HG03108 (cell line): ENCODE measurements around the gene GGNBP2.

Experiments used
- ATAC-seq: cut with Tn5 transposase; IDR thresholded peaks from one replicate; pipeline ENCODE4 v1.9.1; 2021; ENCODE audit warnings: moderate library complexity; ENCODE audit not compliant: unreplicated experiment

GGNBP2 gene

DNA sequence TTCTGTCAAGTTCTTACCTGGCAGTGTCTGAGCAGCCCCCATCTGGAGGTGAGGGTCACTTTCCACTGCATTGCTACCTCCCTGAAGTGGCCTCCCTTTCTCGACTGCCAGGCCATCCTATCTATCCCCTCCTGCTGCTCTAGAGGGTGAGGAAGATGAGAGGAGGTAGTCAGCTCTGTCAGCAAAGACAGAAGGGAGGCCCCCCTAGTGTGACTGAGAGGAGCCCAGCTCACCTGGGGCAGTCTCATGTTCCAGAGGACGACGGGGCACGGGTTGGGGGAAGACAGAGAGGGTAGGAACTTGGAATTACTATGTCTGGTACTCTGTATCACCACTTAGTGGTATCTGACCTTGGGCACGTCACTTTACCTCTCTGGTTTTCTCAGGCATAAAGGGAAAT lies 32.1 kb upstream of the GGNBP2 start:
- no peak for ATAC-seq

DNA sequence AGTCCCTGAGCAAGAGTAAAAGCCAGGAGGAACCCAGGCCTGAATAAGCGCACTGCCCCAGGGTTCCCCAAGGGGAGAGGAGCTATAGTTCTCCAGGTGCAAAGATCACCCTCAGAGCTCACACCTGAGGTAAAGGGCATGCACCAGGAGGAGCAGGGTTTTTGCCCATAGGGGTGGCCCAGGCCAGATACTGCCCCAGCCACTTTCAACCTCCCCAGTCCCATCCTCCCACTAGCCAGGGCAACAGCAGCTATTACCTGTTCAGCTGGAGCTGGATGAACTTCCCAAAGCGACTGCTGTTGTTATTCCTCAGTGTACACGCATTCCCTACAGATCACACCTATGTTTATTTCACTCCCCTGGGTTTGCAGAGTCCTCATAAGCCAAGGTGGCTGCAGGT lies 29.9 kb upstream of the GGNBP2 start:
- ATAC-seq: no peak

DNA sequence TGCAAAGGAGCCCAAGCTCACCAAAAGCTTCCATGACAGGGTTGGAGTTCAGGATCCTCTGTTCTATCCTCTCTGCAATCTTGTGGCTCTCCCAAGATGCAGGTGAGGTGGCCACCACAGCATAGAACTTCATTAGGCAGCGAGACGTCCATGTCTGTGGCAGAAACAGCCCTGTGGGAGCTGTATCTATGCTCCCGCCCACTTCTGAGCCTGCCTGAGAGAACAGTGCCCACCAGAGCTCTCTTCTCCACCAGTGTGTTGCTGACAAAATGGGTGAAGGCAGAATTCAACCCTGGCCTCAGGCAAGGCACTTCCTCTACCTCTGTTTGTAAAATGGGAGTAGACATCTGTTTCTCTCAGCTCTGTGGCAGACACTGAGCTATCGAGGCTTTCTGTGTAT lies 28.9 kb upstream of the GGNBP2 start:
- ATAC-seq: no peak

DNA sequence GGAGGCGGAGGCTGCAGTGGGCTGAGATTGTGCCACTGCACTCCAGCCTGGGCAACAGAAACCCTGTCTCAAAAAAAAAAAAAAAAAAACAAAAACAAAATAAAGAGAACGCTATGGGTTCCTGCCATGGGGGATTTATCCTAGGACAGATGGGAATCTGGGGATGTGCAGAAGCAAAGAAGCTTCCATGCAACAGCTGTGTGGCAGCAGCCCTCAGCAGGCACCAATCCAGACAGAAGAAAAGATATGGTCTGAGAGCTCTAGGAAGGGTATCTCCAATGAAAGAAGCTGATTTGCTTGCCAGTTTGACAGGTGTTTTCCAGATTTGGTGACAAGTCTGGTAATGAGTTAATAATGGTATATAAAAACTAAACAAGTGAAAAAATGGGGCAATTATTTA lies 21.6 kb upstream of the GGNBP2 start:
- ATAC-seq: no peak

DNA sequence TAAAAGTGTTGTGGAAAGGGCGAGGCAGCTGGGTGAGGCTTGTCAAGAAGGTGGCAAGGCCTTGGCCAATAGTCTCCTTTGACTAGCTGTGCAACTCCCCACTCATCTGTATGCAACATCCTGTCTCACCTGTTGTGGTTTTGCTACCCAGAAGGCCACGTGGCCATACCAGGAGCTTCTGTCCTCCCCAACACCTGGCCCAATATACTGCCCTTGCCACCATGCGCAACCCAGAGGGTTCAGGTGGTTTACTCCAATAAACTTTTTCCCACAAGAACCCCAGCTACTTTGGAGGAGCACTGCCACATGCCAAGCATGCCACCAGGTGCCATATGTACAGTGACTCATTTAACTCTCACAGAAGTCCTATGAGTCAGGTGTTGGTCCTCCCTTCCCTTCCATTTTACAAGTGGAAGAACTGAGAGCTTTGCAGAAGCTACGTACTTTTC lies 20.3 kb upstream of the GGNBP2 start:
- no peak for ATAC-seq

DNA sequence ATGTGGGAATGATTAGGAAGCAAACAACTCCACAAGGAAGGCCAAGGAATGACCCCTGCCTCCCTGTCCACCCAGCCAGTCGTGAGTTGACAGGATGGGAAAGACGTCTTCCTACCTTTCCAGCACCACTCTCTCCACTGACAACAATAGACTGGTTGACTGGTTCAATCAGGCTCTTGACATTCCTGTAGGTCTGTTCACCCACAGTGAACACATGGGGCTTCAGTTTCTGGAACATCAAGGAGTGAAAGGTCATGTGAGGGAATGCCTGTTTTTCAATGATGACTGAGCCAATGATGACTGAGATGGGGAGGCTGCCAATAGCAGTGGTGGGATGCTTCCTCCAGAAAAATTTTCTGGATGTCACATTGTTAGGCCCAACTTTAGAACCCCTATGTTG lies 19.6 kb upstream of the GGNBP2 start:
- no peak for ATAC-seq

DNA sequence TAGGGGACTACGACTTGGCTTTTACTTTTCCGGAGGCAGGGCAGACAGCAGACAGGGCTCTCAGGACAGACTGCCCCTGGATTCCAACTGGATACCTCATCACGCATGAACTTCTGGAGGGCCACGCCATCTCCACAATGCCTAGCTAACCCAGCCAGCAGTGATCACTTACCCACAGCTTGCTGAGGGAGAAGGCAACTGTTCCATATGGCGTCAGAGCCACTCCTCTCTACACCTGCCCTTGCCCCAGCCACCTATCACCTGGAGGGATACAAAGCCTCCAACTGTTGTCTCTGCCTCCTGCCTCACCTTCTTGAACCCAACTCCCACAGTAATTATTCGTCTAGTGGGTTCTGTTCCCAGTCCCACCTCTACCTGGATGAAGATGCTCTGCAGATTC lies 18.8 kb upstream of the GGNBP2 start:
- no peak for ATAC-seq

DNA sequence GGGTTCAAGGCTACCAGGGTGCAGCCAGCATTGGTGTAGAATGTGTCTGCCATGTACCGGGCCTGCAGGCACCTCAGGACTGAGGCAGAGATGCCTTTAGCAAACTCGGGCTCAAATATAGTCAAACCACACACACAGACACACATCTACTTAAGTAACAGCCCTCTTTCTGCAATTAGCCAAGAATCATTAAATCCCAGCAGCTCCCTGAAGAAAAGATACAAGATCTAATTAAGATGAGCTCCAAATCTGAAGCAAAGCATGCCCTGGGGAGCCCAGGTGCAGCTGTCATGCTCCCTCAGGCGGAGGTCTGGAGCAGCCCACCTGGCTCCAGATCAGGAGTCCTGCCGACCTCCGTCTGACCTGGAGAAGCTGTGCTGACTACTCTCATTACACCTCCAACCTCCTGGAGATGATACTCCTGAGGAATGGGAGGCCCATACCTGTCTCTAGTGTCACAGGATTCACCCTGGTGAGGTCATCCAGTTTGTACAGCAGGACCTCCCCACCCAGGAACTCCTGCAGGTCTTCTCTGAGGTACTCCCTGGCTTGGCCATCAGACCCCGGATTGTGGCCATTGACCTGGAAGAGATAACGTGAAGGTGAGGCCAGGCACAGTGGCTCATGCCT lies 17.0 kb upstream of the GGNBP2 start:
- no peak for ATAC-seq

DNA sequence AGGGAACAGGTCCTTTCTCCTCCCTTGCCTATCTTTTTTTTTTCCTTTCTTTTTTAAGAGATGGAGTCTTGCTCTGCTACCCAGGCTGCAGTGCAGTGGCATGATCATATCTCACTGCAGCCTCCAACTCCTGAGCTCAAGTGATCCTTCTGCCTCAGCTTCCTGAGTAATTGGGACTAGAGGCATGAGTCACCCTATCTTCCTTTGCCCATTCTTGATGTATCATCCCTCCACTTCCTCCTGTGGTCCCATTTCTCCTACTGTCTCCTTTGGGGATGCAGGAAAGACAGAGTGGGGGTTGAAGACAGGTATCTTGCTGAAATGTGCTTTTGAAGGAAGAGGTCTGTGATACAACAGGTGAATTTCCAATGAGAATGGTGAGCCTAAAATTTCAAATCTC lies 15.6 kb upstream of the GGNBP2 start:
- ATAC-seq: no peak

DNA sequence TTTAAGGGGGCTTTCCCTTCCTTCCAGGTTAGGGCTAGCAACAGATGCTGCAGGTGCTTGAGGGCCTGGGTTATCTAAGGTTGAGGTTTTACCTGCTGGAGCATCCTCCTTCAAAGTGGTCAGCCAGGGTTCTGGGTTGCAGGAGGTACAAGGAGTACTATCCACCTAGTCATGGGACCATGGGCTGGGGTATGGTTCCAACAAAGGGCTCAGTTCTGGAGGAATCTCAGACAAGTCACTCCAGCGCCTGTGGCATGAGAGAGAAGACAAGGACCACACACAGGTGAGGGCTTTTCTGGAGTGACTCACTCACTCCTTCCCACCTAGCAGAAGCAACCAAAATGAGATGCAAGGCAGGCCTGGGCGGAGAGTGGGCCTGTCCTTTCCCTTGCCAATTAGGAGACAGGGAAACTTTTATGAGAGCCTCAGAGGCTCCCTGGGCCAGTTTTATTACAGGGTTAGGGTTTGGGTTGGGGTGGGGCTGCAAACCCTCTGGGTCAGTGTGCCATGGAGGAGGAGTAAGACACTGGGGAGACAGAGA lies 12.2 kb upstream of the GGNBP2 start:
- no peak for ATAC-seq

DNA sequence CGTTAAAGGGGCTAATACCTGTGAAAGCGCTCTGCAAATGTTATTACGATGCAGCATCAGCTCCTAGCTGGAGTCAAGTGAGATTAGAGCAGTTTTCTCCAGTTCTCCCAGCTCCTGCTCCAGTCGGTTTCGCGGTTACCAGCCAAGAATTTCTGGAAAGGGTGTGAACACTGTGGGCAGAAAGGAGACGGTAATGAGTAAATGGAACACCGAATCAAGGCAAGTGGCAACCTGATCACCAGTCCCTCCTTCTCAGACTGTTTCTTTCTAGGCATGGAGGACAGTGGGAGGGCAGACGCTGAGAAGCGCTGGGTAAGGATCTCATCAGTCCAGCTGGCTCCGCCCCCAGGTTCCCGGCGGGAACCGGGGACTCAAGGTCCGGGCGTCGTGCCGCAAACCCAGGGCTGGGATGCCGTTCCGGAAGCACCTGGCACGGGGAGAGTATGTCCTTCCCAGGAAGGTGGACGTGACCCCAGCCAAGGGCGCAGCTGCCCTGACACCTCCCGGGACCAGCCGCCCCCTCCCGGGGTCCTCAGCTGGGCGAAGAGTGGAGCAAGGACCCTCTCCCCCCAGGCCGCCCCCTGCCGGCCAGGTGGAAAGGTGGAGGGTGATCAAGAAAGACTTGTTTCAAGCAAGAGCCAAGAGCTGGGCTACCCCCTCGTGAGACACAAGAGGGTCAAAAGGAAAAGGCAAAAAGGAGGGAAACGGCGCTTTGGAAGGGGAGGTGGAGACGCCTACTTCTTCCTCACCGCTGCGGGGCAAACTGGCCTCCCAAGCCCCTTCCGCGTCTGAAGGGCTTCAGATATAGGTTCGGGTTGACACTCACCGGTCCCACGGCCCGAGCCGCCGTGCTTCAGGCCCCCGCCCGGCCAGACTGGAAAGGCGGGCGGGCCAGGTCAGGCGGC lies 10.5 kb upstream of the GGNBP2 start:
- peak; percentile 24 for ATAC-seq

DNA sequence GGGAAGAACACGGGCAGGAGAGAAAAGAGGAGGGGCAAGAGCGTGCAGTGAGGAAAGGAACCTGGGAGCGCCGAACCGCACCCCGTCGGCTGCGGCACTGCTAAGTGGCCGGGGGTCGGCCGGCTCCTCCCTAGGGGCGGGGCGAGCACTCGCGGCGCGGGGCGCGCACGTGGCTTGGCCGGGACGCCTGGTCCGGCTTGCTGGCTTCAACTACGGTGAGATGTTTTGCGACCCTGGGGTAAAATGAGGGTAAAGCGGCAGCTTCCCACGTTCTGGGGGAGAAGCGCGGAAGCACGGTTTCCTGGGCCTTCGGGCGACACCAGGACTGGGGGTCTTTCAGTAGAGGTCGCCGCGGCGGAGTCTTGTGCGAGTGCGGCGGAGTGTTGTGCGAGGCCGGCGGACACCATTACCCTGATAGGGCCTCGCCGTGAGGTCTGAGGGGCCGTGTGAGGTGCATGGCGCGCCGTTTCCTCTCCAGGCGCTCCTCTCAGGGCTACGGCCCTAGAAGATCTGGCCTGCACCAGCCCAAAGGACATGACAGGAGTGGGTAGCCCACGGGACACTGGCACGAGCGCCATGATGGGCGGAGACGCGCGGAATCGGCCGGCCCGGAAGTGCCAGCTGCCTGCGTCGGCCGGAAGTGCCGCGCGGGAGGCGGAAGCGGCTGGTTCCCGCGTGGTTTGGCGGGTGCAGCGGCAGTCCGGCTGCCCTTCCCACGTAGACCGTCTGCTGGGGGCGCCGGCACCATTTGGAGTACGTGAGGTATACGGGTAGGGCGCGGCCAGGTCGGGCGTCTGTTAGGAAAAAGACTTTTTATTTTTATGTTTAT lies 9.7 kb upstream of the GGNBP2 start, which contains the start of the genes MYO19 and PIGW:
MYO19 (minus strand) TSS at position 29 of the 829 bp plus-strand sequence. CDS start 2,330 bp downstream, outside the sequence.
PIGW (plus strand) TSS at position 148 of the 829 bp plus-strand sequence. CDS start 2,115 bp downstream, outside the sequence.
- ATAC-seq: peak; percentile 53

DNA sequence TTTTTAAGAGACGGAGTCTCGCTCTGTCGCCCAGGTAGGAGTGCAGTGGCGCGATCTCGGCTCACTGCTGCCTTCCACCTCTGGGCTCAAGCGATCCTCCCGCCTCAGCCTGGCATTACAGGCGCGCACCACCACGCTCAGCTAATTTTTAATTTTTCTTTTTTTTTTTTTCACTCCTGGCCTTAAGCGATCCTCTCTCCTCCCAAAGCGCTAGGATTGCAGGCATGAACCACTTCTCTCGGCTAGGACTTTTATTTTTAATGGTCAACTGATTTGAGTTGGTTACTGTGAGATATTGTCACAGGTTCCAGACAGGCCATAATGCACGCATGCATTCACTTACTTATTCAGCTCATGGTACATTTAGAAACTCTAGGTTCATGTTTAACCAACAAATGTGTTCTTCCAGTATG lies 9.0 kb upstream of the GGNBP2 start:
- peak; percentile 4 for ATAC-seq

DNA sequence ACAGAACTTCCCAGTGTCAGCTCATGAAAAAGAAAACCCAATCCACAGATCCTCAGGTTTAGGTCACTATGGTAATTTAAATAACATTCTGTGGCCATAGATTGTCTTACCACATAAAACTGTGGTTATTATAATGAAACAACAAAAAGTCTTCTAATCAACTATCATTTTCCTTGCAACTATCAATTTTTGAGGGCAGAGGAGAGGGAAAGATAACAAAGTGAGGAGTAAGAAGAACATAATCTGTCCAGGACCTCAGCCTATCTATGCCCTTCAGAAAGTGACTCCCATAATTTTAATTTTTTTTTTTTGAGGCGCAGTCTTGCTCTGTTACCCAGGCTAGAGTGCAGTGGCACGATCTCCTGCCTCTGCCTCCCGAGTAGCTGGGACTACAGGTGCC lies 4.0 kb upstream of the GGNBP2 start:
- ATAC-seq: no peak

DNA sequence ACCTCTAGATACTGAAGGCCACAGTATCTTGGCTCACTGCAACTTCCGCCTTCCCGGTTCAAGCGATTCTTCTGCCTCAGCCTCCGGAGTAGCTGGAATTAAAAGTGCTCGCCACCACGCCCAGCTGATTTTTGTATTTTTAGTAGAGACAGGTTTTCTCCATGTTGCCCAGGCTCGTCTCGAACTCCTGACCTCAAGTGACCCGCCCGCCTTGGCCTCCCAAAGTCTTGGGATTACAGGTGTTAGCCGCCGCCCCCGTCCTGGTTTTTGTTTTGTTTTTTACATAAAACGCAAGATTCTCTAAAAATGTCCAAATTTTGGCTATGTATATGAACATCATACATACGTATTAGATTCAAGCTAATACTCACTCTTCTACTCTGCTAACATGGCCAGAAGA lies 2.0 kb upstream of the GGNBP2 start:
- no peak for ATAC-seq

DNA sequence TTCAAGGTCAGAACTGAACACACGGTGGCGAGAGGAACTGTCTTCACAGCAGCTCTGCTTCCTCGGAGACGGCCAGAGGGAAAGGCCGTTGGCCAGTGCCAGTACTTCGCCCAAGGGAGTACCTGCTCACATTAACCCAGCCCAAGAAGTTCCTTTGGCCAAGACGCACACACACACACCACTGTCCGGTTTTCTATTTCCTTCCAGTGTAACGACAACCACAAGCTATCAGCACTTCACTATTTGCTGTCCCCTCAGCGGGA lies 744 bp upstream of the GGNBP2 start:
- peak; percentile 4 for ATAC-seq

DNA sequence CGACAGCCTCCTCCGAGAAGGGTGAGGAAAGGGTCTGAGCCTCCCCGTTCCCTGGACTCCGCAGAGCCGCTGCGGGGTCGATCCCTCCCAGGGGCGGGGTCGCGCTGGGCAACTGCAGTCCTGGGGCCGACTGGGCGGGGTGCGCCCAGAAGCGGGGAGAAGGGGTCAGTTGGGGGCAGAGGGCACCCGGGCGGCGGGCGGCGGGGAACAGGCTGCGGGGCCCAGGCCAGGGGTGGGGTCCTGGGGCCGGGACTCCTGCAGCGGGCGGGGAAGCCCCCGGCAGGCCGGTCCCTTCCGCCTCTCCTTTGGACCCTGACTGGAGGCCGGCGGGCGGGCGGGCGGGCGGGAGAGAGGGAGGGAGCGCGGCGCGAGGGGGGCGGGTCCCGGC lies 352 bp downstream of the GGNBP2 start:
- no peak for ATAC-seq

DNA sequence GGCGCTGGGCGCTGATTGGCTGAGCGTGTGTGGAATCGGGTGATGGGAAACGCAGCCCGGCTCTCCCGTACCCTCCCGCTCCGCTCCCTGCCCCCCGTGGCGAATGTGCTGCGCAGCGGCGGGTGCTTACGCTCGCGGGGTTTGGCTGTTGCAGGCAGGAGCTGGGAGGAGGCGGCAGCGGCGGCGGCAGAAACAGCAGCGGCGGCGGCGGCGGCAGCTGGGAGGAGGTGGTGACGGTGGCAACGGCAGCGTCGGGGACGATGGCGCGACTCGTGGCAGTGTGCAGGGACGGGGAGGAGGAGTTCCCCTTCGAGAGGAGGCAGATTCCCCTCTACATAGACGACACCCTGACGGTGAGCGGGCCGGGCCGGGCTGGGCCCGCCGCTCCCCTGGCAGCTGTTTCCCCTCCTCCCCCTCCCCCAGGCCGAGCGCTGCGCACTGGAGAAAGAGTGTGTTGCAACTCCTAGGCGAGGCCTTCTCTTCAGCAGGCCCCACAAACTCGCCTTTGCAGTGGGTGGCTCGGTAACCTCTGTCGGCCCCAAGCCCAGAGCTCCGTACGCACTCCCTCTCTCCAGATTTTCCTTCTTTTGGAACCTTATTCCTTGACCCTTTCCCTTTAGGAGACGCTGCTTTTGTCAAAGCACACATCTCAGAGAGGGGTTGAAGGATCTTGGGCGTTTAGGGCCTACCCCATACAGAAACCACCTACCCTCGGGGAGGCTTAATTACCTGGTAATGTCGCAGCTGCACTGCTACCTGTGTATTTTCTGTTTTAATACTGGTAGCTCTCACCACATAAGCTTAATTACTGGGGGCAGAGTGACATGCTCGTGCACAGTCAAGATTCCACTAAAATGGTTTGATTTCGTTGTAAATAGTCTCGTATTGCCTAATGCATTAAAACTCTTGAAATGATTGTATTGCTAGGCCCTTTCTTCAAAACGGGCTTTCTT lies 1.0 kb downstream of the GGNBP2 start:
- peak; percentile 68 for ATAC-seq

DNA sequence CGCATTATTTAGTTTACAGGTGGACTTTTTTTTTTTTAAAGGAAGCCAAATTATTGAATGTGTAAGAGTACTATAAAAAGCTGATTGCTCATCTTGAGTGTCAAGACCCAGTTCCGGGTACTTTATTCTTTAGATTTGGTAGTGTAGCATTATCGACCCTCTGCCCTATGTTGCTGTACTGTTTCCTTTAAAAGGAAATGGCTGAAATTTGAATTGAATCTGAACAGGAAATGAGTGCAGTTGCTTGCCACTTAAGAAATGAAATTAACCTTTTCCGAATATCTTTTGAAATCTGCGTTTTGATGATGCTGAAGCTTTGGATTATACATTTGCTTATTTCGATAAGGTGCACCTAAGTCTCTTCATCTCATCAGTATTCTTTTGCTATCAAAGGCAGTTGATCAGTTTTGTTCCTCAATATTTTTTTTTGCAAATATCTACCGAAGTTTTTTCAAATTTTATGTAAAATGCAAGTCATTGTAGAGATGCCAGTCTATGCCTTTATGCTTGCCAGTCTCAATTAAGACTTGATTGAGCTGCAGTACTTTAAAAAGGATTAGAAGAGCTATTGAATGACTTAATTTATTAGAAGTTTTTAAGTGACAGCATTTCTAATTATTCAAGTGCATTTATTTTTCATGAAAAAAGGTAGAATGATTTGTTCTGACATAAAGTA lies 1.8 kb downstream of the GGNBP2 start:
- ATAC-seq: no peak

DNA sequence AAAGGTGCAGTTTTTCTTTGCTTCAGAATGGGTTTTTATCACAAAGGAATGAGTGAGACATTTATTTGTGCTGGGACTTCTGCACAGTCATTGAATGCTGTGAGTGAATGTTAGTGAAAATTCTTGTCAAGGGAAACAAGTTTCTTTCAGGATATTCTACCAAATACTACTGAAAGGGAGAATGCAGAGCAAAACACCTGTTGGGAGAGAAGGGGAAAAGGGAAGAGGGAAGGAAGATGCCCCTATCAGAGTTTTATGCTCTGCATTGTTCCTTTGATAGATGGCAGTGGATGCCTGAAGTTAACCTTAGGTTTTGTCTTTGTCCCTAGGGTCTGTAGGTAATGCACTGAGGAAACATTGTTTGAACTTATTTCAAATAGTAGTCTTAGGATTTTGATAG lies 3.1 kb downstream of the GGNBP2 start:
- ATAC-seq: no peak
